ENCODE results near the gene CAB39. TPM values are rescaled to one million over a fixed set of nuclear protein-coding genes. Genes with fewer than 3 reads are reported as not detected.
"Not testable (repeated sequence)": the region's sequence is repeated elsewhere in the genome, so short reads cannot be mapped to it uniquely, and the experiment has no call there.

Gene CAB39
- total RNA-seq, 4 donors from 2014 or later: 67.3 to 137 (median 123) TPM

DNA sequence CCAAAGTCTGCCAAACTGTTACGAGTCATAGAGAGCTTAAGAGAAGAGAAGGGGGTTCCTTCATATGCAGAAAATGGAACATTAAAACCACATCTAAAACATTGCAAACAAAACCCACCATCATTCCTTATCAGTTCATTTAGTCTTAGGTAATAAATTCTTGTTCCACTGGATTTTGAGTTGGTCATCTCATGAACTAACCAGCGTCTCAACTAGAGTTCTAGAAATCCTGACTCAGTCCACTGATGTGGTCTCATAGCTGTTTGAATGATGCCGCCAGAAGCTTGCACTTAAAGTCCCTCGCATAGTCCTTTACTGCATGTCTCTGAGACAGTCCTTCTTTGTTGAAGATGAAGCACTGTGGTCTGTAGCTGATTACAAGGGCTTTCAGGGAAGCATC lies 15.0 kb upstream of the CAB39 start:
- in situ Hi-C loops (cut with MboI; ENCODE audit: low pct_ligation_motif_present in 1 of 4, low pct_unique_long_range_greater_than_20kb in 1 of 4, low sequenced_read_pairs in 3 of 4): no loop called here

DNA sequence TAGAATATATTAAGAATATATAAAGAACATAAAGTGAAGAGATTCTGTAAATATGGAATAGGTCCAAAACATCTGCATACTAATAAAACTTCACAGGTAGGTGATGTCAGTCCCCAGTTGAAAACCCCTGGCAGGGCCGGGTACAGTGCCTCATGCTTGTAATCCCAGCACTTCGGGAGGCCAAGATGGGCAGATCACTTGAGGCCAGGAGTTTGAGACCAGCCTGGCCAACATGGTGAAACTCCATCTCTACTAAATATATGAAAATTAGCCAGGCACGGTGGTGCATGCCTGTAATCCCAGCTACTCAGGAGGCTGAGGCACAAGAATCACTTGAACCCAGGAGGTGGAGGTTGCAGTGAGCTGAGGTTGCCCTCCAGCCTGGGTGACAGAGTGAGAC lies 13.9 kb upstream of the CAB39 start:
- intact Hi-C loops (cut with DNase I; ENCODE audit: low total_unique reads); H3K4me3 ChIP-seq; H3K27me3 ChIP-seq; H3K27ac ChIP-seq; H3K36me3 ChIP-seq; H3K9me3 ChIP-seq; DNase-seq; in situ Hi-C loops (cut with MboI; ENCODE audit: low pct_ligation_motif_present in 1 of 4, low pct_unique_long_range_greater_than_20kb in 1 of 4, low sequenced_read_pairs in 3 of 4); H3K4me1 ChIP-seq: not testable (repeated sequence)
- WGBS, 2 donors (ENCODE audit: low coverage in 1 of 2): 90 to 91% methylated on average over 2 to 3 of the region's 3 CpGs

More for the DNA sequence above, 15.0 kb upstream of the CAB39 start:
- H3K9me3 ChIP-seq: no peaks in the 10 kb centered on the region
- intact Hi-C loops (cut with DNase I; ENCODE audit: low total_unique reads): no loop called here
- 91 to 100% methylated on average over 2 to 4 of the region's 4 CpGs for WGBS, 2 donors (ENCODE audit: low coverage in 1 of 2)
- no peak overlapping the region for H3K4me3 ChIP-seq
- H3K27me3 ChIP-seq: no peaks in the 10 kb centered on the region
- DNase-seq: no peak
- no peak overlapping the region for H3K27ac ChIP-seq
- H3K36me3 ChIP-seq: no peaks in the 10 kb centered on the region
- no peak for TF ChIP-seq EP300 (IDR thresholded peaks at IDR 0.05; ENCODE audit: low read depth)
- TF ChIP-seq POLR2A (IDR thresholded peaks at IDR 0.05): no peak
- TF ChIP-seq, protein P1, sequence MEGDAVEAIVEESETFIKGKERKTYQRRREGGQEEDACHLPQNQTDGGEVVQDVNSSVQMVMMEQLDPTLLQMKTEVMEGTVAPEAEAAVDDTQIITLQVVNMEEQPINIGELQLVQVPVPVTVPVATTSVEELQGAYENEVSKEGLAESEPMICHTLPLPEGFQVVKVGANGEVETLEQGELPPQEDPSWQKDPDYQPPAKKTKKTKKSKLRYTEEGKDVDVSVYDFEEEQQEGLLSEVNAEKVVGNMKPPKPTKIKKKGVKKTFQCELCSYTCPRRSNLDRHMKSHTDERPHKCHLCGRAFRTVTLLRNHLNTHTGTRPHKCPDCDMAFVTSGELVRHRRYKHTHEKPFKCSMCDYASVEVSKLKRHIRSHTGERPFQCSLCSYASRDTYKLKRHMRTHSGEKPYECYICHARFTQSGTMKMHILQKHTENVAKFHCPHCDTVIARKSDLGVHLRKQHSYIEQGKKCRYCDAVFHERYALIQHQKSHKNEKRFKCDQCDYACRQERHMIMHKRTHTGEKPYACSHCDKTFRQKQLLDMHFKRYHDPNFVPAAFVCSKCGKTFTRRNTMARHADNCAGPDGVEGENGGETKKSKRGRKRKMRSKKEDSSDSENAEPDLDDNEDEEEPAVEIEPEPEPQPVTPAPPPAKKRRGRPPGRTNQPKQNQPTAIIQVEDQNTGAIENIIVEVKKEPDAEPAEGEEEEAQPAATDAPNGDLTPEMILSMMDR (IDR thresholded peaks at IDR 0.05): no peak
- no peak for TF ChIP-seq POLR2AphosphoS5 (IDR thresholded peaks at IDR 0.05)
- no peaks in the 10 kb centered on the region for H3K4me1 ChIP-seq

DNA sequence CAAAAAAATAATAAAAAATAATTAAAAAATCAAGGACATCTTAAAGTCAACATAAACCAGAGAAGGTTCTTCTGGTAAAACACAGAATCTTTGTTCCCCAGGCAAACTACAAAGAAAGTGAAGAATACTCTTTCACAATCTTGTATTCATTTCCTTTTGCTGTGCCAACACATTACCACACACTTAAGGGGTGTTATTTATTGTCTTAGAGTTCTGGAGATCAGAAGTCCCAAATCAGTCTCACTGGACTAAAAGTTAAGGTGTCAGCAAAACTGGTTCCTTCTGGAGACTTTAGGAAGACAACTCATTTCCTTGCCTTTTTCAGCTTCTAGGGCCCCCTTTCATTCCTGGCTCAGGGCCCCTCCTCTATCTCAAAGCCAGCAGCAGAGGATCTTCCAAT lies 12.2 kb upstream of the CAB39 start:
- in situ Hi-C loops (cut with MboI; ENCODE audit: low pct_ligation_motif_present in 1 of 4, low pct_unique_long_range_greater_than_20kb in 1 of 4, low sequenced_read_pairs in 3 of 4) (loop anchor here in 1 of 4 donors (25.0 kb wide), 1 partner anchor 112 kb away; no protein-coding TSS in a partner anchor), intact Hi-C loops (cut with DNase I; ENCODE audit: low total_unique reads) (no loop called here)
- Histone ChIP-seq H3K36me3 (no peaks in the 10 kb centered on the region), H3K4me1 (no peaks in the 10 kb centered on the region), H3K4me3 (no peak overlapping the region), H3K27ac (peak overlapping the region in 1 of 4 donors; percentile 13), H3K27me3 (no peaks in the 10 kb centered on the region), H3K9me3 (no peaks in the 10 kb centered on the region)
- no peak for TF ChIP-seq POLR2AphosphoS5 (IDR thresholded peaks at IDR 0.05)
- no peak for TF ChIP-seq EP300 (IDR thresholded peaks at IDR 0.05; ENCODE audit: low read depth)
- no peak for TF ChIP-seq POLR2A (IDR thresholded peaks at IDR 0.05)
- TF ChIP-seq, protein P1 (IDR thresholded peaks at IDR 0.05): no peak
- DNase-seq: no peak

DNA sequence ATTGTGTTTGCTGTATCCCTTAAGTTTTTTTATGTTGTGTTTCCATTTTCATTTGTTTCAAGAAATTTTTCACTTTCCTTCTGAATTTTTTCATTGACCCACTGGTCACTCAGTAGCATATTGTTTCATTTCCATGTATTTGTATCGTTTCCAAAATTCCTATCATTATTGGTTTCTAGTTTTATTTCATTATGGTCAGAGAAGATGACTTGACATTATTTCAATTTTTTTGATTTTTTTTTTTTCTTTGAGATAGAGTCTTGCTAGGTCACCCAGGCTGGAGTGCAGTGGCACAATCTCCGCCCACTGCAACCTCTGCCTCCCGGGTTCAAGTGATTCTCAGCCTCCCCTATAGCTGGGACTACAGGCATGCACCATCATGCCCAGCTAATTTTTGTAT lies 11.3 kb upstream of the CAB39 start:
- Histone ChIP-seq H3K4me1 (peaks cover 0 to under 1% (median 0%) of the 10 kb centered on the region in 4 donors), H3K27me3 (no peaks in the 10 kb centered on the region), H3K36me3 (no peaks in the 10 kb centered on the region), H3K9me3 (no peaks in the 10 kb centered on the region), H3K27ac (no peak overlapping the region), H3K4me3 (no peak overlapping the region)
- TF ChIP-seq POLR2AphosphoS5 (IDR thresholded peaks at IDR 0.05) (no peak), POLR2A (IDR thresholded peaks at IDR 0.05) (no peak), EP300 (IDR thresholded peaks at IDR 0.05; ENCODE audit: low read depth) (no peak)
- TF ChIP-seq, protein P1 (IDR thresholded peaks at IDR 0.05): no peak
- intact Hi-C loops (cut with DNase I; ENCODE audit: low total_unique reads) (no loop called here), in situ Hi-C loops (cut with MboI; ENCODE audit: low pct_ligation_motif_present in 1 of 4, low pct_unique_long_range_greater_than_20kb in 1 of 4, low sequenced_read_pairs in 3 of 4) (loop anchor here in 1 of 4 donors (25.0 kb wide), 1 partner anchor 111 kb away; no protein-coding TSS in a partner anchor)
- no peak for DNase-seq
- 82 to 86% methylated on average over 3 of the region's 3 CpGs for WGBS, 2 donors (ENCODE audit: low coverage in 1 of 2)

DNA sequence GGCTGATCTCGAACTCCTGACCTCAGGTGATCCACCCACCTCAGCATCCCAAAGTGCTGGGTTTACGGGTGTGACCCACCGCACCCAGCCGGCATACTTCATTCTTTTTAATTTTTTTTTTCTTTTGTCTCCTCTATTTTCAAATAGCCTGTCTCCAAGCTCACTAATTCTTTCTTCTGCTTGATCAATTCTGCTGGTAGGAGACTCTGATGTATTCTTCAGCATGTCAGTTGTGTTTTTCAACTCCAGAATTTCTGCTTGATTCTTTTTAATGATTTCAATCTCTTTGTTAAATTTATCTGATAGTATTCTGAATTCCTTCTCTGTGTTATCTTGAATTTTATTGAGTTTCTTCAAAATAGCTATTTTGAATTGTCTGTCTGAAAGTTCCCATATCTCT lies 10.2 kb upstream of the CAB39 start:
- H3K27ac ChIP-seq; H3K9me3 ChIP-seq; H3K27me3 ChIP-seq; intact Hi-C loops (cut with DNase I; ENCODE audit: low total_unique reads); H3K36me3 ChIP-seq; DNase-seq; H3K4me3 ChIP-seq: not testable (repeated sequence)
- peaks cover under 1 to 12% (median 7%) of the 10 kb centered on the region in 4 donors for H3K4me1 ChIP-seq
- WGBS, 2 donors (ENCODE audit: low coverage in 1 of 2): 94 to 100% methylated on average over 4 of the region's 4 CpGs
- in situ Hi-C loops (cut with MboI; ENCODE audit: low pct_ligation_motif_present in 1 of 4, low pct_unique_long_range_greater_than_20kb in 1 of 4, low sequenced_read_pairs in 3 of 4): loop anchor here in 1 of 4 donors (25.0 kb wide), 1 partner anchor 110 kb away; no protein-coding TSS in a partner anchor
